Measurements from ENCODE around the gene EXOSC10. TPM values are rescaled to one million over a fixed set of nuclear protein-coding genes. Genes with fewer than 3 reads are reported as not detected.

EXOSC10 gene
- polyA plus RNA-seq, 1 experiment, result 65.9 TPM

DNA sequence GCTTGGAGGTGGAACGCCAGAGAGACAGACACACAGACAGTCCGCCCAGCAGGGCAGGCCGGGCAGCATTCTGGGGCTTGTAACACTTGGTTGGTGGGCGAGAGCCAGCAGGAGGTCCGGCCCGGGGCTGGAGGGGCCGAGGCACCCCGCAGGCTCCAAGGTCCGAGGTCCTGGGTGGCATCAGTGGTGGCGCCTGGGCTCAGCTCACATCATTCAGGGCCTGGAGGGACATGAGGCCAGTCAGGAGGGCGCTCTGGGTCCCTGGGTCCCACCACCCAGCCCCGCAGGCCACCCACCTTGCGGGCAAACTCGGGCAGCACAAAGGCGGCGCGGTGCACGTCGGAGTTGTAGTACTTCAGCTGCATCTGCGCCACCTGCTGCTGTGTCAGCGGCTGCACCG lies 45.0 kb downstream of the EXOSC10 start:
- TF ChIP-seq, protein P1, sequence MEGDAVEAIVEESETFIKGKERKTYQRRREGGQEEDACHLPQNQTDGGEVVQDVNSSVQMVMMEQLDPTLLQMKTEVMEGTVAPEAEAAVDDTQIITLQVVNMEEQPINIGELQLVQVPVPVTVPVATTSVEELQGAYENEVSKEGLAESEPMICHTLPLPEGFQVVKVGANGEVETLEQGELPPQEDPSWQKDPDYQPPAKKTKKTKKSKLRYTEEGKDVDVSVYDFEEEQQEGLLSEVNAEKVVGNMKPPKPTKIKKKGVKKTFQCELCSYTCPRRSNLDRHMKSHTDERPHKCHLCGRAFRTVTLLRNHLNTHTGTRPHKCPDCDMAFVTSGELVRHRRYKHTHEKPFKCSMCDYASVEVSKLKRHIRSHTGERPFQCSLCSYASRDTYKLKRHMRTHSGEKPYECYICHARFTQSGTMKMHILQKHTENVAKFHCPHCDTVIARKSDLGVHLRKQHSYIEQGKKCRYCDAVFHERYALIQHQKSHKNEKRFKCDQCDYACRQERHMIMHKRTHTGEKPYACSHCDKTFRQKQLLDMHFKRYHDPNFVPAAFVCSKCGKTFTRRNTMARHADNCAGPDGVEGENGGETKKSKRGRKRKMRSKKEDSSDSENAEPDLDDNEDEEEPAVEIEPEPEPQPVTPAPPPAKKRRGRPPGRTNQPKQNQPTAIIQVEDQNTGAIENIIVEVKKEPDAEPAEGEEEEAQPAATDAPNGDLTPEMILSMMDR (IDR thresholded peaks at IDR 0.05; ENCODE audit: low read depth, low read length), result no peak

DNA sequence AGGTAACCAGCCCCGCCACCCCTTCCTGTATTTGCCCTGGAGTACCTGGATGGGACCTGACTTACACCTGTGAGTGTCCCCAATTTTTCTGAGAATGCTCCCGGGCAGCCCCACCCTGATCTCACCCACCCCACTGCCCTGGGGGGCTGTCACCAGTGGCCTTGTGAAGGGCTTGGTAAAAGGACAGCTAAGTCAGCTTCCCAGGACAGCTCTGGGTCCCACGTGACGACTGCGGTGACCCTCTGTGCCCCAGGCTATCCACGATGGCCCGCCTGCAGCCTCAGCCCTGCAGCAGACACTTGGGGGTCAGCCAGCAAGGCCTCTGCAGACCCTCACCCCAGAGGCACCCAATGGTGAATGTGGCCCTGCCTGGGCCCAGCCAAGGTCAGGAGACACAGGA lies 45.5 kb downstream of the EXOSC10 start:
- POLR2A ChIA-PET, result no interaction called here
- CTCF ChIA-PET, result interaction anchor here (2.4 kb wide), 1 partner anchor 16 kb away, joined by 16 read pairs; no protein-coding TSS in a partner anchor
- DNase-seq (ENCODE audit: low read depth, low spot score), result no peak
- H3K9me3 ChIP-seq (ENCODE audit: control insufficient read depth, insufficient read depth, low read length), result no peaks in the 10 kb centered on the region; the same call in 1 of the 2 replicates
- no peak overlapping the region for H3K4me3 ChIP-seq (ENCODE audit: low read depth, low read length)
- H3K27me3 ChIP-seq (ENCODE audit: control insufficient read depth, insufficient read depth, low read length), result no peaks in the 10 kb centered on the region
- no peak overlapping the region for H3K27ac ChIP-seq (ENCODE audit: low read depth, low read length)
- TF ChIP-seq, protein P1 (IDR thresholded peaks at IDR 0.05; ENCODE audit: low read depth, low read length), result no peak

More for the DNA sequence above, 45.0 kb downstream of the EXOSC10 start:
- Histone ChIP-seq H3K27me3 (ENCODE audit: control insufficient read depth, insufficient read depth, low read length) (no peaks in the 10 kb centered on the region), H3K27ac (ENCODE audit: low read depth, low read length) (no peak overlapping the region), H3K4me3 (ENCODE audit: low read depth, low read length) (no peak overlapping the region), H3K9me3 (ENCODE audit: control insufficient read depth, insufficient read depth, low read length) (no peaks in the 10 kb centered on the region; the same call in 1 of the 2 replicates)
- ChIA-PET POLR2A (no interaction called here), CTCF (interaction anchor here (0.6 to 2.4 kb wide), 2 partner anchors 17 to 39 kb away, joined by 3 to 16 read pairs; no protein-coding TSS in a partner anchor)
- DNase-seq (ENCODE audit: low read depth, low spot score), result no peak

DNA sequence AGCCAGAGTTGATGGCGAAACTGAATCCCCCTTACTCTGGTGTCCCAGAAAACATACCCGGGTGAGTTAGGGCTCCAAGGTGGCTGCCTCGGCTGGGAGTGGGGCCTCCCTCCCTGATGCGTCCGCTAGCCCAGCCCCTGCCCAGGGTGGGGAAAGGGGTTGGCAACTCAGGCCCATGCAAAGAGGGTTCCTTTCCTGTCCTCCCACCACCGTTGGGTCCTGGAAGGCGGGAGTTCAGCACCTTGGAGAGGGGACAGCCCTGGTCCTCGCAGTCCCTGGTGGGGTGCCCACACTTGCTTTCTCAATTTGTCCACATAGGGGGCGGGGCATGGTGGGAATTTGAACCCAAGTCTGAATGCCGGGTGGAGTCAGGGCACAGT lies 45.9 kb downstream of the EXOSC10 start:
- POLR2A ChIA-PET, result interaction anchor here (0.6 kb wide), 1 partner anchor 21 kb away, joined by 3 read pairs; no protein-coding TSS in a partner anchor
- TF ChIP-seq, protein P1 (IDR thresholded peaks at IDR 0.05; ENCODE audit: low read depth, low read length), result no peak
- CTCF ChIA-PET, result interaction anchor here (2.4 kb wide), 1 partner anchor 16 kb away, joined by 16 read pairs; no protein-coding TSS in a partner anchor
- H3K4me3 ChIP-seq (ENCODE audit: low read depth, low read length), result no peak overlapping the region
- no peak for DNase-seq (ENCODE audit: low read depth, low spot score)
- no peaks in the 10 kb centered on the region; the same call in 1 of the 2 replicates for H3K9me3 ChIP-seq (ENCODE audit: control insufficient read depth, insufficient read depth, low read length)
- no peak overlapping the region for H3K27ac ChIP-seq (ENCODE audit: low read depth, low read length)
- H3K27me3 ChIP-seq (ENCODE audit: control insufficient read depth, insufficient read depth, low read length), result no peaks in the 10 kb centered on the region

DNA sequence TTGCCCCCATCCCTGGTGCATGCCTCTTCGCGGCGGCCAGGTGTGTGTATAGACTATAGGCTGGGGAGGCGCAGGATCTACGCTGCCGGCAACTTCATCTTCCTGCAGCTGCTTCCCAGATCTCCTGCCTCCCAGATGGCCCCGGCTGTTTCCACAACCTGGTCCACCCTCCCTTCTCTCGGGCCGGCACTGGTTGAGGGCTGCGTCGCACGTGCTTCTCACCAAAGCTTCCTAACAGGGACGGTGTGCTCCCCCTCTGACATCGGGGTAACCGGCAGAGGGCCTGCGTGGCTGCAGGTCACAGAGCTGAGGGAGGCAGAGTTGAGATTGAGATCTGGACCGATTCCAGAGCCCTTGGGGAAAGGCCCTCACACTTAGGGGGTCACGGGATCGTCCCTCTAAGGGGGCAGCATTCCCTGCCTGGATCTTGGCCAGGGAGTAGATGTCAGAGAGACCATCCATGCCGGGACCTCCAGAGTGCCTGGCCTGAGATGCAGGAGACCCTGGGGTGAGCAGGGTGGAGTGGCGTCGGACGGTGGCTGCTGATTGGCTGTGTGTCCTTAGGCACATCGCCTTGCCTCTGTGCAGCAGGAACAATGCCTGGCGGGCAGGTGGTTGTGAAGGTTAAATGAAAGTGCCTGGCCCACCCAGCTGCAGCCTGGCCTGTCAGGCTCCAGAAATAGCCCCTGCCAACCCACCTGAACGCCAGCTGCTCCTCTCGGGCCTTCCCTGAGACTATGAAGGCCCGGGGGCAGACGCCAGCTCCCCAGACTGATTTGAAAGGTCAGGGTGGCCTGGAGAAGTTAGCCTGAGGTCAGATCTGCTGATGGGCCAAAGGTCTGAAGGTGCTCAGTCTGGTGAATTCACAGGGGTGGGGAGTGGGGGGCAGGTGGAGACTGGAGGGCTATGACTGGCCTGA lies 46.6 kb downstream of the EXOSC10 start:
- TF ChIP-seq, protein P1 (IDR thresholded peaks at IDR 0.05; ENCODE audit: low read depth, low read length), result no peak
- DNase-seq (ENCODE audit: low read depth, low spot score), result no peak
- Histone ChIP-seq H3K27ac (ENCODE audit: low read depth, low read length) (no peak overlapping the region), H3K27me3 (ENCODE audit: control insufficient read depth, insufficient read depth, low read length) (no peaks in the 10 kb centered on the region), H3K4me3 (ENCODE audit: low read depth, low read length) (no peak overlapping the region), H3K9me3 (ENCODE audit: control insufficient read depth, insufficient read depth, low read length) (no peaks in the 10 kb centered on the region)
- POLR2A ChIA-PET, result interaction anchor here (0.6 kb wide), 1 partner anchor 20 kb away, joined by 3 read pairs; no protein-coding TSS in a partner anchor
- CTCF ChIA-PET, result interaction anchor here (2.4 kb wide), 1 partner anchor 15 kb away, joined by 16 read pairs; no protein-coding TSS in a partner anchor
